Ovary (tissue), 3 donors: ENCODE measurements around the gene SPPL2C.

Experiments
- POLR2A ChIP-seq: fragments of 450-650 bp; IDR thresholded peaks from one replicate; pipeline ENCODE4 v1.6.1; 2017; ENCODE audit warnings: antibody characterized with exemption, mild to moderate bottlenecking, moderate library complexity
- TF ChIP-seq, protein P1 (sequence below), 3 donors: fragments of 450-650 bp in 2 of 3; fragments of 200-600 bp in 1 of 3; IDR thresholded peaks; one replicate each; pipeline versions ENCODE4 v1.5.1 to v1.8.0; 2016 to 2022; ENCODE audit warnings: antibody characterized with exemption in 3 of 3, mild to moderate bottlenecking in 1 of 3
- donor health status: DM: no; HTN: no; CAD: no.

DNA sequence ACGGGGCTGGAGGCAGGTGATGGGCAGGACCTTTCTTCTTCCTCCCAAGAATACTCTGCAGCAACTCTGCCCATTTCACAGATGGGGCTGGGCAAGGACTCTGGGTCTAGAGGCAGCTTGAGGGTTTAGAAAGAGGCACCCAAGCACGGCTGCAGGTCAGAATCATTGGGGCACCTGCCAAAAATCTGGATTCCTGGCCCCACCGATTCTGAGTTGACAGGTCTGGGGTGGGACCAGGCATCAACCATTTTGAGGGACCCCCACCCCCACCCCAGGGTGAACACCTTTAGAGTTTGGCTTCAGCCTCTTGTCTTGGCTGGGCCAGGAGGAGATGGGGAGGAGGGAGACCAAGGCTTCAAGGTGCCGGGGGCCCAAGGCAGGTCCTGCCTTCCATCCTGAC lies 5.3 kb downstream of the SPPL2C start:
- TF ChIP-seq, protein P1, sequence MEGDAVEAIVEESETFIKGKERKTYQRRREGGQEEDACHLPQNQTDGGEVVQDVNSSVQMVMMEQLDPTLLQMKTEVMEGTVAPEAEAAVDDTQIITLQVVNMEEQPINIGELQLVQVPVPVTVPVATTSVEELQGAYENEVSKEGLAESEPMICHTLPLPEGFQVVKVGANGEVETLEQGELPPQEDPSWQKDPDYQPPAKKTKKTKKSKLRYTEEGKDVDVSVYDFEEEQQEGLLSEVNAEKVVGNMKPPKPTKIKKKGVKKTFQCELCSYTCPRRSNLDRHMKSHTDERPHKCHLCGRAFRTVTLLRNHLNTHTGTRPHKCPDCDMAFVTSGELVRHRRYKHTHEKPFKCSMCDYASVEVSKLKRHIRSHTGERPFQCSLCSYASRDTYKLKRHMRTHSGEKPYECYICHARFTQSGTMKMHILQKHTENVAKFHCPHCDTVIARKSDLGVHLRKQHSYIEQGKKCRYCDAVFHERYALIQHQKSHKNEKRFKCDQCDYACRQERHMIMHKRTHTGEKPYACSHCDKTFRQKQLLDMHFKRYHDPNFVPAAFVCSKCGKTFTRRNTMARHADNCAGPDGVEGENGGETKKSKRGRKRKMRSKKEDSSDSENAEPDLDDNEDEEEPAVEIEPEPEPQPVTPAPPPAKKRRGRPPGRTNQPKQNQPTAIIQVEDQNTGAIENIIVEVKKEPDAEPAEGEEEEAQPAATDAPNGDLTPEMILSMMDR (IDR thresholded peaks at IDR 0.05) = no peak
- no peak for TF ChIP-seq POLR2A
